Stimulated activated CD8-positive, alpha-beta memory T cell treated with anti-CD3 and anti-CD28 coated beads, Interleukin-4, amount 100 ng/mL, for 48 hours (primary cell): ENCODE data around the gene JPH3.
"Not testable (repeated sequence)": the region's sequence is repeated elsewhere in the genome, so short reads cannot be mapped to it uniquely, and the experiment has no call there.

ENCODE experiments used
- DNase-seq: peaks from one replicate; pipeline ENCODE4 v3.0.0-alpha.2; 2020

JPH3 gene

DNA sequence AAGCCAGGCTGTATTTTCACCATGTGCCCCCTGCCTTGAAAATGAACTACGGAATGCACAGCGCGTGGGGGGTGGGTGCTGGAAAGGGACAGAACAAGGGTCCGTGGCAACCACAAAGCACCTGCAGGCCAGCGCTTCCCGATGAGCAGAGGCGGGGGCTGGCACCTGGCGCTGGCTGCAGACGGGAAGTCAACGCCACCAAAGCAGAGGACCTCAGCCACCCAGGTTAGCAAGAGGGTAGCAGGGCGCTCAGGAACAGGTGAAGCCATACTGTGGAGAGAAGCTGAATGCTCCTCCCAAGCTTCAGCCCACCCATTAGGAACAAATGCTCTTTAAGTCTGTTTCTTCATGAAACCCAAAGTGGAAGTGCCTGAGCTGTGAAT lies 98.8 kb downstream of the JPH3 start:
- DNase-seq, result no peak

DNA sequence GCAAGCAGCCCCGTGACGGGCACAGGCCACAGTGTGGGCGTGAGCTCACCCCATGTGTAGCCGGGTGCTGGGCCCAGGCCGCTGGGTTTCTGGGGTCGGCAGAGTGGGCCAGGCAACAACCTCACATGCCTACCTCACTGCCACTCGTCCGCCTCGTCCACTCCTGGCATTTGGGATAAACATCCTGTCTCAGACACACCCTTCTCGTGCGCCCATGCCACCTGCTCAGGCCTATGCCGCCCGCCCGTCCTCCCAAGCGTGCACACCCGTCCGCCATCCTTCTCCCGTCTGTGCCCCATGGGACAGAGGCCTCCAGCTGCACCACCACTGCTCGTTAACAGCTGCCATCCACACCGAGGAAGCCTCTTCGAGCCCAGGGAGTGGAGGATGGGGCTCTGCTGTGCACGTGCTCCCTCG lies 99.2 kb downstream of the JPH3 start:
- DNase-seq, result no peak

DNA sequence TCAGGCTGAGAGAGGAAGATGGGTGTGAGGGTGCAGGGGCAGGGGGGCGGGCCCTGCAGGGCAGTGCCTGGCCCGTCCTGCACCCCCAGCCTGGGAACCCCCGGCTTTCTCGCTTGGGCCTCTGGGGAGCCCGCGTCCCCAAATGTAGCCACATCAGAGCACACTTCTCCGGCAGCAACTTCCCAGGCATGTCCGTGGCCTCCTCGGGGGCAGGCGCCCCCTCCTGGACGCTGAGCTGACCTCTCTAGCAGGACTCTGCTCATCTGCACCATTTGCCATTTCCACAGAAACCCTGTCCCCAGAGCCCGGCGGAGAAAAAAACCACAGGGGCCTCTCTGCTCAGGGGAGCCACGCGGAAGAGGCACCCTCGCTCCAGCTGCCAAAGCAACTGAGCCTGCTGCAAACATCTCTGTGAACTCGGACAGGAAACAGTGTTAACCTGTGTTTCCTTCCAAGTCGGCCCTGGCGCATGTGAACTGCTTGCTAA lies 100.1 kb downstream of the JPH3 start:
- peak; percentile 69 for DNase-seq

DNA sequence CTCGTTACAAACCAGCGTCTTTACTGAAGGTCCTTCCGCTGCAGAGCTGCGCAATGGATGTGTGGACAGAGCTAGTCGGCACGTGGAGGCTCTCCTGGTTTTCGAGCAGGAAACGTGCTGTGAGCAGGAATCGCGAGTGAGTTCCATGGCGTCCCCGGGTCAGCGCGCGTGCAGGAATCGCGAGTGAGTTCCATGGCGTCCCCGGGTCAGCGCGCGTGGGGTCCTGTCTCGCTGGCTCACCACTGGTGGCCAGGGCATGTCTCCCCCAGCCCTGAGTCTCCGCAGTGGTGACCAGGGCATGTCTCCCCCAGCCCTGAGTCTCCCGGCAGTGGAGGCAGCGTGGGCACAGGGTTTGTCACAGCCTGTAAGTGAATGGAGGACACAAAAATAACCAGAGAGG lies 100.8 kb downstream of the JPH3 start:
- DNase-seq, result no peak

DNA sequence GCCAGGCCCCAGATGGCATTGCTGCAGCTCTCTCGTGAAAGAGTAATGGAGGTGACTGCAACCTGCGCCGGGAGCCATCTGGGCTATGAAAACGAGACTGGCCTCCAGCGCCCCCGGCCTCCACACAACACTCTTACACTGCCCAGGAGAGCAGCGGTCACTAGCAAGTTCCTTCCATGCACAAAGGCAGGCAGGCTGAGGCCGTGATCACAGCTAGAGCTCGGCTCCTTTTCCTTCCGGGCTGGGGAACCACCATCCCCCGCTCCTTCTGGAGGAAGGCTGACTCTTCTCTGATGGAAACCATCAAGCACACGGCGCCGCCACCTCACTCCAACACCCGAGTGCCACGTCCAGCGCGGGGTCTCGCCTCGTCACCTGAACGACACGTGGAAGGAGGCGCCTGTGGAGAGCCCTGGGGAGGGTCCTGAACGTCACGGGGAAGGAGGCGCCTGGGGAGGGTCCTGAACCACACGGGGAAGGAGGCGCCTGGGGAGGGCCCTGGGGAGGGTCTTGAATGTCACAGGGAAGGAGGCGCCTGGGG lies 101.6 kb downstream of the JPH3 start:
- no peak for DNase-seq

DNA sequence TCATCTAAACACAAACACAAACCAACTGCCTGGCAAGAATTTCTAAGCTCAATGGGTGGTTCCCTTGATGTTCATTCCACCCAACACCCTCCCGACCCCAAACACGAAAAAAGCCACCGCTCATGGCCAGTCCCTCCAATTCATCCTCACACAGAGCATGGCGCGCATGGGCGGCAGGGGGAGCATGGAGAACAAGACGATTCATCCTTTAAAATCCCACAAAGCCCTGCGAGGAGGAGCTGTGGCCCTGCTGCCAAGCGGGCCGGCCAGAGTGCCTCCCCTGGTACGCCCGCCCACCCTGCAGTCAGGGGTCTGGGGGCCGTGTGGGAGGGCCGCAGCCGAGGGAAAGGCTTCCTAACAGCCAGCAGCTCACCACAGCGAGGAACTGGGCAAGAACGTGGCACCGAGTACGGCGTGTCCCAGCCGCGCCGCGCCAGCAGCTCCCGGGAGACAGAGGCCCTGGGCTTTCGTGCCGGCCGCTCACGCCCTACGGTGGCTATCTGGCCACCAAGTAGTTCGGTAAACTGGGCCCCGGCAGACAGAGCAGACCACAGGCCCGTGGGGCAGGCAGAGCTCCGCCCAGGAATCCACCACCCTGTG lies 102.5 kb downstream of the JPH3 start:
- no peak for DNase-seq

DNA sequence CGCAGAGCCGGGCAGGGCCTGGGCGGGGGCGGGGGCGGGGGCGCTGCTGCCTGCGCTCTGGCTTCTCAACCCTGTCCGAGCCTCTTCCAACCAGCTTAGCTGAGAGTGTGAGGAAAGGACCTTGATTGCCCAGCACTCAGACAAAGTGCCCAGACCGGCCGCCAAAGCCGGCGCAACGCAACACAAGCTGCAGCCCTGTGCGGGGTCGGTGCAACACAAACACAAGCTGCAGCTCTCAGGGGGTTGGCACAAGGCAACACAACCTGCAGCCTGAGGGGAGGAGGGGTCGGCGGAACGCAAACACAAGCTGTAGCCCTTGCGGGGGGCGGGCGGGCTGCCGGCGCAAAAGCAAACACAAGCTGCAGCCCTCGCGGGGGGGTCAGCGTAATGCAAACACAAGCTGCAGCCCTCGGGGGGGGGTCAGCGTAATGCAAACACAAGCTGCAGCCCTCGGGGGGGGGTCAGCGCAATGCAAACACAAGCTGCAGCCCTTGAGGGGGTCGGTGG lies 103.5 kb downstream of the JPH3 start:
- DNase-seq, result no peak

DNA sequence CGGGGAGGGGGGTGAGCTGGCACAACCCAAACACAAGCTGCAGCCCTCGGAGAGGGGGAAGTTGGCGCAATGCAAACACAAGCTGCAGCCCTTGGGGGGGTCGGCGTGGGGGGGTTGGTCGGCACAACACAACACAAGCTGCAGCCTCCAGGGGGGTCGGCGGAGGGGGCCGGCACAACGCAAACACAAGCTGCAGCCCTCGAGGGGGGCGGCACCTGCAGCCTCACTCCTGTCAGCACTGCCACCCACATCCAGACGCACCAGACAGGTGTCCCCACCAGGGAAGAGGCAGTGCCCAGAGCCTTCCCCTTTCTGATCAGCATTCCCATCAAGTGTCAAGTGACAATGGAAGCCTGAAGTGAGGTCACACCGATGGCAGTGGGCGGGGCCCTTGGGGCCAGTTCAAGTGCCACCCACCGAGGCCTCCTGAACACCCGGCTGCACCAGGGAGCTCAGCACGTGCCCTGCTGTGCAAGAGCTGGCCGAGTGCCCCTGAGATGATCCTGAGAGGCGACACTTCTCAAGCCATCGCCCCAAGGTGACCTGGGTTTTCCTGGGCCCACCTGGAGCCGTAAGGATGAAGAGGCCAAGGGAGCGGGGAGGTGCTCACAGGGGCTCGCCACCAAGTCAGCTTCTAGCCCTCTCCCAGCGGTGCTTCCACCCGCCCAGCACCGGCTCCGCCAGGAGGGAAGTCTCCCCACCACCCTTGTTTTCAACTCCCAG lies 104.1 kb downstream of the JPH3 start:
- DNase-seq, result no peak

DNA sequence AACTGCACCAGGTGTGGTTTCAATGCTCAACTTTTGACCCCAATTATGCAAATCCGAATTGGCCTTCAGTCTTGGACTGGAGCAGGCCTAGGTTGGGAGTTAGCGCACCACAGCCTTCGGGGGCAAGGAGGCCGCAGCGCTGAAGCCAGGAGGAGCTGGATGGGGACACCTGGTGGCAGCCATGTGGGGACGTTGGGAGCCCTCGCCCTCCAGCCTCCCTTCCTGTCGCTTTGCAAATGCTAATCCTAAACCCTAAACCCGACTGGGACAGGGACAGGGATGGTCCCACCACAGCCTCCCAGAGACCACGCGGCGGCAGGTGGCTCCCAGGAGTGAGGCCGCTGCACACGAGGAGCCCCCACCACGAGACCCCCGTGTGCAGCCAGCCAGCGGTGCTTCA lies 104.8 kb downstream of the JPH3 start:
- no peak for DNase-seq

DNA sequence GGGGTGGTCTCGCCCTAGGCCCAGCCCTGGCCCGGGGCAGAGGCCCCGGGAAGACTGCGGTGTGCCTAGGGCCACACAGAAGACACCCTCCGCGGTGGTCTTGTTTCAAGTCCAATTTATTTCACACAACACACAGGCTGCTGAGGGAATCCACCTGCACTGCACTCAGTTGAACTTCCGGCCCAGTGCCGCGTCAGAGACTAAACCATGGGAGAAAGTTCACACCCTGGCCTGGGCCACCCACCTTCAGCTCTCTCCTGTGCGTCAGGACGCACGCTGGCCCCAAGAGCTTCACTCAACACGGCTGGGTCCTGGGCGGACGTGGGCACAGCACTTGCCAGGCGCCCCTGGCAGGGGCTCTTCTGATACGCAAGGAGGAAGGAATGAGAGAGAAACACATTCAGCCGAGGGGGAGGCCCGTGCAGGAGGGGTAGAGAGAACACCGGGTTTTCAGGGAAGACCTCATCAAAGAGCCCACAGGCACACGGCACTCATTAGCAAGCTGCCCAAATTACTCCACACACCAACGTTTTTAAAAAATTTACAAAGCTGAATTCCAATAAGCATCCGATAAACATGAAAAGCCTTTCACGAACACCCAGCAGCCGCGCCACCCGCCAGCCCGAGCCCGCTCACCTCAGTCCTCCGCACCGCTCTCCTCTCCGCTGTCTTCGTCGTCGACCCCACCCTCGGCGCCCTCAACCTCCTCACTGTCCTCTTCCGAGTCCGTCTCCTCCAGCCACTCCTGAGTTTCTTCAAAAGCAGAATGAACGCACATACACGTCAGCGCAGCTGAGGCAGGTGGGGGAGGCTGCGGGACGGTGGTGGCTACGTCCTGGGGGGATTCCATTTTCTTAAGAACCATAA lies 105.6 kb downstream of the JPH3 start:
- DNase-seq, result no peak

DNA sequence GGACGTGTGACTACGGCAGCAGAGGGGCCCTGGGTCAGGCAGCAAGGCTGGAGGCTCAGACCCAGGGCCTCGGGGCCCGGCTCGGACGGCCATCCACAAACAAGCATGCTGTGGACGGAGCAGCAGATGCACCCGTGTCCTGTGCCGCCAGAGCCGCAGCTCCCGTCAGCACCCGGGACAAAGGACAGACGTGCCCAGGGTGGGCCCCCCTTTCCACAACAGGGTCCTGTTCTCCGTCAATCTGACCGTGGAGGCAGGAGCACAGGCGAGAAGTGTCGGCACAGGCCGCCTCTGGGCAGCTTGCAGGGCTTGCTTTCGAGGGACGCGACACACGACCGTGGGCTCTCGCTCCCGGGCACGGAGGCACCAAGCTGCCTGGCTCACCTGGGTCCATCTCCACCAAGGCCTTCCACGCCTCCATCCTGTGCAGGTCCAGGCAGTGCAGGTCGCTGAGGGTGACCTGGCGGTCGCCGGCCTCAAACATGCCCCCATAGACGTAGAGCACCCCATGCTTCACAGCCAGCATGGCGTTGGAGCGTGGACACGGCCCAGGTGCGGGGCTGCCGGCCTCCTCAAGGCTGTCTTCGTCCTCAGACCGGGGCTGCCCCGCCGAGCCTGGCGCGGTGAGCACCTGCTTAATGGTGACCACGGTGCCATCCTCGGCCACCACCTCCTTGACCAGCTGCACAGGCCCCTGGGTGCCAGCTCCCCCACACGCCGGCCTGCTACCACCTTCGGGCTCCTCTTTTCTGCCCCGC lies 106.8 kb downstream of the JPH3 start:
- no peak for DNase-seq

DNA sequence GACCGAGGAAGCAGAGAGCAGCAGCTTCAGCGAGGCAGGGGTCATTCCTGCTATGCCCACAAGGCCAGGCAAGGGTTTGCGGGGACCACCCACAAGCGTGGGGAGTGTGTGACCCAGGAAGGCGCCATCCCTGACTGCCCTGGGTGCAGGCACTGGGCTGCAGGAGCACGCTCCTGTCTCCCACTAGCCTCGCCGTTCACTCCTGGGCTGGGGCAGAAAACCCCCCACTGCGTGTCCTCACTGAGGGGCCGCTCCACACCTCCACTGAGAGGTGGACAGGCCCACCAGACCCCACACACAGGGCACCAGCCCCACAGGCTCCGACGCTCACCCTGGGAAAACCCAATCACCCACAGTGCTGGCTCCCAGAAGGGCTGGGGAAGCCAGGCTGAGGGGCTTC lies 107.4 kb downstream of the JPH3 start:
- no peak for DNase-seq

DNA sequence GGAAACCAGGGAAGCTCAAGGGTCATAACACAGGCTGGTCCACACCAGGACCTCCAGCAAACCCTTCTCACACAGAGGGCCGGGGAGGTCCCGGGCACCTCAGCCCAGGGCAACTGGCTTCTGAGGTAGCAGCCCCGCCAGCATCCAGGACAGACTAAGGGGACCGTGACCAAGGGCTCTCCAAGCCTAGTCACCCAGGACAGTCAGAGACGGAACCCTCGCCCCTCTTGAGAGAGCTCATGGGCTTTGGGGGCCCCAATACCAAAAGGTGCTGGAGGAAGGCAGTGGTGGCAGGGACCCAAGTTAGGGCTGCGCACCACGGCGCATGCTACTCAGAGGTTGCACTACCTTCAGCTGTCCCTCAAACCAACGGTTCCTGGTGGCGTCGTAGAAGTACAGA lies 108.6 kb downstream of the JPH3 start:
- DNase-seq, result no peak

DNA sequence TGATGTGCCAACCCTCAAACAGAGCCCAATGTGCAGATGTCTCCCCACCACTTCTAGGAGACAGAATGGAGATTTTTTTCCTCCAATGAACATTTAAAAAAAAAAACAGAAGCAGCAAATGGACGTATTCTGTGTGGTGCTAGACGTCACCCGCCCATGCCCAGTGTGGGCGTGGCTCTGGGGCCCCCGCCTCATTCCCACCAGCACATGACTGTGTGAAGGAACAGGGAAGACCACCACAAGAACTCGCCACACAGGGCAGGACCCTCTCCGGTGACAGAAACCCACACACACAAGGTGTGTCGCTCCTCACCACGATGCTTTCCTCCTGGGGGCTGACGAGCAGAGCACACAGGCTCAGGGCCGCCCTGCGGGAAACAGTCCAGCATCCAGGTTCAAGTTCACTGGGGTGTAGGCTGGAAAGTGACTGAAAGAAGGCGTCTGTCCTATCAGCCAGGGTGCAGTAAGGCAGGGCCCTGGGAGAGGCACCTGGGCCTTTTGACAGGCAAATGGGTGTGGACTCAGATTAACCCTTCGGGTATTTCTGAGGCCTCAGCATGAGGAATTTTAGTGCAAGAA lies 110.0 kb downstream of the JPH3 start:
- DNase-seq, result no peak

DNA sequence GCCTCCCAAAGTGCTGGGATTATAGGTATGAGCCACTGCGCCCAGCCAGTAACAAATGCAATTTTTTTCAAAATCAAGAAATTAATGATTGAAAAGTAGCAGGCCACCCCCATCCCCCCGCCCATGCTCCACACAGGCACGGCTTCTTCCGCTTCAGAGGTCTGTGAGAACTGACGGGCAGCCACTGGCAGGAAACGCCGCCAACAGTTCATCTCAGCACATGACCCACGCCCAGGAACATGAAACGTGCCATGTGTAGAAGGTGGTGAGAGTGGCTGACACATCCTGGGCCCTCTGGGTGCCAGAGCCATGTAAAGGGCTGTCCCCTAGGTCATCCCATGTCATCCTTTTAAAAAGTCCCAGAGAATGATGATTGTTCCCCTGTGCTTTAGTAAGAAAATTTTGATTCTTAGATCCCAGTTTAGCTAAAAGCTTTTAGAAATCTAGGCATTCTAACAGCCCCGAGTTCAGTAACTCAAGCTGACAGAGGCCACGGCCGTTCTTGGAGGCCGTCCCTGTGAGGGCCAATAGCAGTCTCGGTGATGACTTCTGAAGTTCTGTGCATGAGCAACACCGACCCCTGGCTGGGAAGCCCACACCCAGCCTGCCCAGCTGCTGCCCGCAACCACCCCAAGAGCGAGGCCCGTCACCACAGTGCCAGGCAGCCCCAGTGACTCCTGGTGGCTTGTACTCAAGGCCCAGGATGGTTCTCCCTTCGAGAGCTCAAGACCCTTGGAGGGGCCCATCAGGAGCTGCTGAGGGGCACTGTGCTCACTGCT lies 111.3 kb downstream of the JPH3 start:
- peak; percentile 67 for DNase-seq

DNA sequence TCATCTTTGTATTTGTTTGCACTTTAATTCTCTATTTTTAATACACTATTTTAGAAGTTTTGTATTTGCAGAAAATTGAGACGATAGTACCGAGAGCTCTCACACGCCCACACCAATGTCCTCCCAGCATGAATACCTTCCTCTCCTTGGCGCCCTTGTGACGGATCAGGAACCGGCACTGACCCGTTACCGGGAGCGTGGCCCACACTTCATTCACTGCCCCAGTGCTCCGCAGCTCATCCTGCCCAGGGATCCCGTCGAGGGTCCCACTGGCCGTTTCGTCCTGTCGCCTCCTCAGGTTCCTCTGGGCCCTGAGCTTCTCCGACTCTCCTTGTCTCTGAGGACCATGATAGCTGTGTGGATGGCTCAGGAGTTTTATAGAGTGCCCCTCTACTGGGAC lies 112.9 kb downstream of the JPH3 start:
- DNase-seq, result no peak

DNA sequence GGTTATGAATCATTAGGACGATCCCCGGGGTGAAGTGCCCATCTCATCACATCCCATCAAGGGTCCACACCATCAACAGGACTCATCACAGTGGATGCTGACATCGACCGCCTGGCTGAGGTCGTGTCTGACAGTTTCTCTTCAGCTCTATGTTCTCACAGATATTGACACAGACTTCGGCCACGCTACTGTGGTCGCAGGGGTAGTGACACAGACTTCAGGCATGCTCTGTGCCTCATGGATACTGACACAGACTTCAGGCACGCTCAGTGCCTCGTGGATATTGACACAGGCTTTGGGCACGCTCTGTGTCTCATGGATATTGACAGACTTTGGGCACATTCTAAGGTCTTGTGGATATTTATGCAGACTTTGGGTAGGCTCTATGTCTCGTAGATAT lies 113.3 kb downstream of the JPH3 start:
- DNase-seq, result no peak

DNA sequence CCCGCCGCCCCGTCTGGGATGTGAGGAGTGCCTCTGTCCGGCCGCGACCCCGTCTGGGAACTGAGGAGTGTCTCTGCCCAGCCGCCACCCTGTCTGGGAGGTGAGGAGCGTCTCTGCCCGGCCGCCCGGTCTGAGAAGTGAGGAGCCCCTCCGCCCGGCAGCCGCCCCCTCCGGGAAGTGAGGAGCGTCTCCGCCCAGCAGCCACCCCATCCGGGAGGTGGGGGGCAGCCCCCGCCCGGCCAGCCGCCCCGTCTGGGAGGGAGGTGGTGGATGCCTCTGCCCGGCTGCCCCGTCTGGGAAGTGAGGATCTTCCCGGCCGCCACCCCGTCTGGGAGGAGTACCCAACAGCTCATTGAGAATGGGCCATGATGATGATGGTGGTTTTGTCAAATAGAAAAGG lies 116.5 kb downstream of the JPH3 start:
- DNase-seq, result not testable (repeated sequence)

DNA sequence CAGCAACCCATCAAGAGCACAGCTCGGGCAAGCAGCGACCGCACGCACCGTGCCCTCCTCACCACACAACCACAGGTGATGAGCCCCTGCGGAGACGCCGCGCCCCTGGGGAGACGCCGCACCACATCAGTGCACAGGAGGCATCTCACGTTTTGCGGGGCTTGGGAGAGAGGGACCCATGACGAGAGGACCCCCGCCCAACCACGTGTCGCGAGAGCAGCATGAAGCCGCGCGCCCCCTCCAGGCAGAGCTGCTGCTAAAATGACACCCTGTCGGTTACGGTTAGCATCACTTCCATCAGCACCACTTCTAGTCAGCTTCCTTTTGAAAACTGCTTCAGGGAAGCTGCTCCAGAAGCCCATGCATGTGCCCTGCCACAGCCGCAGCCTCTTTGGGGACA lies 118.1 kb downstream of the JPH3 start:
- no peak for DNase-seq

DNA sequence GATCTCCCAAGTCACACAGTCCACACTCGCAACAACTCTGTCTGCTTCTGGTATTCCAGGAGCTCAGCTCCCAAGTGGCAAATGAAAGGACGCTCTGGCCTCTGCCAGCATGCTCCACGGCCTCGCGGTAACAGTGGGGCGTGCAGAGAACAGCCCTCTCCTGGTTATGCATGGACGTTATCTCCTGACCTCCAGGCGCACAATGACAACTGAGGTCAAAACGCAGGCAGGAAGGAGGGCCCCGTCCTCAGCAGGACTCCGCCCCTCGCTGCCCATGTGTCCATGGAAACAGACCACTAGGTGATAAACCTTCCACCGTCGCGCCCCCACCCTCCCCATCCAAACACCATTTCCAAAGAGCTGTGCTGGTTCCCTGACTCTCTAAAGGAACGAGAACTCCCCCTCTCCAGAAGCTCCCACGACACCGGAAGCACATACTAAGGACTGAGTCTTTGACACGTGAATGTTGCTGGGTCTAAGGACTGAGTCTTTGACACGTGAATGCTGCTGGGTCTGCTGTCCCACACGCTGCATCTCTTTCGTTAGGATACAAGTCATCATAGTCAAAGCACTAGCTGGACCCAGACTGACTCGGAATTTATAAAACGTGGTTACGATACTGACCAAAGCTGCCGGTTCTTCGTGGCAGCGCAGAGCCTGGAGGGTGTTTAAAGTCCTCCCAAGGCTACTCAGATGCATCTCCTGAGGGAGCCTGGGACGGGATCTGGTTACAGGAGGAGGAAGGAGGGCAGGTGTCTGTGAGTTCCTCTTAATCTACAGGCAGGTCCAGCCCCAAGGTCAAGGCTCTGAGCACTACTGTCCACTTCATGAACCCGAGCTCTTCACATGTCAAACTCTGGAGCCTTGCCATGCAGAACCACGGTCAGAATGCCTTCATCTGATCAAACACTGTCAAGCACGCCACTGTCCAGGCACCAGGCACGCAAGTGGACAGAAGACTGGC lies 119.6 kb downstream of the JPH3 start:
- DNase-seq, result no peak
